Left ventricle myocardium superior (tissue), 1 donor: ENCODE data around the gene ZNF618. TPM values are rescaled to one million over a fixed set of nuclear protein-coding genes. Genes with fewer than 3 reads are reported as not detected.

Experiments used
- ATAC-seq: fragments of 200-7000 bp; cut with Tn5 transposase; one replicate; pipeline ENCODE4 v1.9.1; 2020; ENCODE audit warnings: mild to moderate bottlenecking, moderate library complexity
- DNase-seq: peaks from one replicate; pipeline ENCODE4 v3.0.0-alpha.2; 2020
- intact Hi-C: fragments of 100-400 bp; cut with micrococcal nuclease; formaldehyde crosslinking; loops from one replicate; pipeline ENCODE4 v1.11.0; 2022
- total RNA-seq: library from RNA; stranded (reverse); fragmentation: NEBNext Ultra II Directional; extraction: Animal tissue kit (Norgen Biotek cat#: 25700); gene quantifications from one replicate; pipeline ENCODE4 v1.2.1, GENCODE V29; 2021
- donor health status: DM: no; HTN: yes; CAD: no; lungs with severe emphysema.

ZNF618 gene
- total RNA-seq, 1 donor from 2014 or later, result 1.5 TPM

DNA sequence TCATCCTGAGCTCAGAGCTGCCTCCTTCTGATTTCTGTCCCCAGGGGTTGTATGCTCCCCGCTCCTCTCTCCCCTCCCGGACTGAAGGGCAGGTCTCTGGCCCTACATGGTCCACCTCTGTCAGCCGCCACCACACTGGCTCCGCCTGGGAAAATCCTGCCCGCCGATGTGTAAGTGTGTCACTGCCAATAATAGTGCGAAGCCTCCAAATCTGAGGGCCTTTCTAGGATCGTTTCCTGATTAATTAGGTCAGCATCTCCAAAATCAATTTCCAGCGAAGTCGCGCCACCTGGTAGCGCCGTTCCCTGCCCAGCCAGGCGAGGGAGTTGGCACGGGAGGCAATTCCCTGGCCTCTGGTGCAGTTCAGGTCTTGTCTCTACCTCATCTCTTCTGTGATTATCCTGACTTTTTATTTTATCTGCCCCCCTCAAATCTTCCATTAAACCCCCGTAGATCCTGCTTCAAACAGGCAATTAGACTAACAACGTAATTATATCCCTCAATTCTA, 73.5 kb downstream of the ZNF618 start:
- ATAC-seq (no peak), DNase-seq (no peak)
- intact Hi-C loops, result no loop called here

DNA sequence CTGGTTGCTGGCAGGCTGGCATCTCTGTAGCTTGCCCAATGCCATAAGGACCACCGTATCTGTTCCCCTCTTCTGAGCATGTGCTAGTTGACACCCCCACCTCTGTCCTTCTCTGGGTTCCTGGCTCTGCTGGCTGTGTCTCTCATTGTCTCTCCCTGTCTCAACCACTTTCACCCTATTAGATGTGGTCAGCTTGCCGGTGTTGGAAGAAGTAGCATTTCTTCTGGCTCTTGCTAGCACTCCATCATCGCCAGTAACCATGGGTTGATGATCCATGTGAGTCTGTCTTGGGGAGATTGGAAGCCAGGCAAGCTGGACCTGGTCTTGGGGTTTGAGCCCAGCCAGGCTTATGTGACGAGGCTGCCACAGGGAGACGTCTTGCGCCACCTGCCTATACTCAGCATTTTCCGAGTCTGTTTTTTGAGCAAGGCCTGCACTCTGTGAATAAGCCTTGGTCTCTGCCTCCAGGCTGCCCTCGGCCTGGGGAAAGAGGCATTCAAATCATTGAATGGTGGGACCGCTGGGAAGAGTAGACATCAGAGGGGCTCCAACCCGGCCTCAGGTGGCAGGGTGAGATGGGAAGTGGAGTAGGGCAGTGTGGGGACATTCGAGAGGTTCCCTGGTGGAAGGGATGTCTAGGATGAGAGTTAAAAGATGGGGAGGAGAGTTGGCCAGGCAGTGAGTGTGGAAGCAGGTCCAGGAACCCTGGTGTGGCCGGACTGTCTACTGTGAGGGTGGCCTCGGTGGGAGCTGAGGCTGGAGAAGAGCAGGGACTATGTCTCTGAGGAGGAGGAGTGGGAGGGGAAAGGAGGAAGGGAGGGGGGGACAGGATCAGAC, 74.3 kb downstream of the ZNF618 start:
- DNase-seq, result no peak
- ATAC-seq, result no peak
- intact Hi-C loops, result no loop called here

DNA sequence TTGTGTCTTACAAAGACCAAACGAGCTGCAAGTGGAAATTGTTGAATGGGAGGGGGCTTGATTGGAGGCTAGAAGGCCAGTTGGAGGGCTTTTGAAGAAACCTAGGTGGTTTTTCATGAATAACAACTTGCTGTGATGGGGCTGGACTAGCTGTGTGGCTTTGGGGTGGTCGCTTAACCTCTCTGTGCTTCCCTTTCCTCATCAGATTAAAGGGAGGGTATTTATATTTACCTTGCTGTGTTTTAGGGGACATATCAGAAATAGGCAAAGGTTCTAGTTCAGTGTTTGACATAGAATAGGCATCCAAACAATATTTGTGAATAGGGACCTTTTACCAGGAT, 74.9 kb downstream of the ZNF618 start:
- DNase-seq, result no peak
- intact Hi-C loops, result no loop called here
- no peak for ATAC-seq

DNA sequence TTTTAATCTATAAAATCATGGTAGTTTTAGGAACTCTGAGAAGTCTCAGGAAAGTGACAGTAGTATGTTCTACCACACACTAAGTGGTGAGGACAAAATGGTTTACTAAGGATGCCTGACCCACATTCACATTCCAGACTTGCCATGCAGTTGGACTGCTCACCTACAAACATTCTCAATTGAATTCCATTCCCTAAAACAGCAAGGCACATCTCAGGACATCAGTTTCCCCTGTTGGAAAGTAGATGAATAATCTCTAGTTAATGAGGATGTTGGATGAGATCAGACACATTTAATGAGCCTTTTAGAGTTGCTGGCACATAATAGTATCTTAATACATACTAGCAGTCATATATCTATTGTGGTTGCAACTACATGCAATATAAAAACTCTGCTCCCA, 76.6 kb downstream of the ZNF618 start:
- ATAC-seq, result no peak
- DNase-seq, result no peak
- intact Hi-C loops, result no loop called here

DNA sequence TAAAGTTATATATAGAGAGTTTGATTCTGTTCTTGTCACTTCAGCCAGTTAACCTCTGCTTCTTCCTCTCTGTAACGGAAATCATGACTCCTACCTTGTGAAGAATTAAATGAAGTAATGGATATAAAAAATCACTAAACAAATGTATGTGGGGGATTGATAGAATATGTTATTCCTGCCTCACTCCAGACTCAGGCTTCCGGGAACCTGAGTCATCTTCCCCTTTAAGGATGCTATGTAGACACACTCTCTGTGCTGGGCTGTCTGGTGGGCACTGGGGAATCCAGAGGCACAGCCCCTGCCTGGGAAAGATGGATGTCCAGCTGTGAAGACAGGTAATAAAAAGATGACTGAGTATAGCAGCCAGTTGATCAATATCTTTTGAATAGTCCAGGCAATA, 77.4 kb downstream of the ZNF618 start:
- no peak for ATAC-seq
- intact Hi-C loops, result no loop called here
- no peak for DNase-seq

DNA sequence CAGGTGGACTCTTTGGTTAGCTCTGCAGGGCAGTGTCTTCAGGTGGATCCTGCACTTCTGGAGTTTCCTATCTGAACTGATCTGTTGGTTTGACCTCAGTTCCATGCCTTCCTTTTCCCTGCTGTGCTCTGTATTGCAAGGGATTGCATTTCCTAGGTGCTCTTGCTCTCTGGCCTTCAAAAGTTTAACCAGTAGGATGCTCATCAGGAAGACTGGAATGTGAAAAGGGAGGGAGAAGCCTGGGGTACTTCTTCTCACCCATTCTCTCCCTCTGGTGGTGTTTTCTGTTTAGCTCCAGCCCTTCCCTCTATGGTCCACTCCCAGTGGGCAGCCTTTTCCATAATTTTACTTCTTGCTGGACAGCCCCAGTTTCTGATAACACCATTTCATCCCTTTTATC, 78.5 kb downstream of the ZNF618 start:
- ATAC-seq (no peak), DNase-seq (no peak)
- intact Hi-C loops, result no loop called here

DNA sequence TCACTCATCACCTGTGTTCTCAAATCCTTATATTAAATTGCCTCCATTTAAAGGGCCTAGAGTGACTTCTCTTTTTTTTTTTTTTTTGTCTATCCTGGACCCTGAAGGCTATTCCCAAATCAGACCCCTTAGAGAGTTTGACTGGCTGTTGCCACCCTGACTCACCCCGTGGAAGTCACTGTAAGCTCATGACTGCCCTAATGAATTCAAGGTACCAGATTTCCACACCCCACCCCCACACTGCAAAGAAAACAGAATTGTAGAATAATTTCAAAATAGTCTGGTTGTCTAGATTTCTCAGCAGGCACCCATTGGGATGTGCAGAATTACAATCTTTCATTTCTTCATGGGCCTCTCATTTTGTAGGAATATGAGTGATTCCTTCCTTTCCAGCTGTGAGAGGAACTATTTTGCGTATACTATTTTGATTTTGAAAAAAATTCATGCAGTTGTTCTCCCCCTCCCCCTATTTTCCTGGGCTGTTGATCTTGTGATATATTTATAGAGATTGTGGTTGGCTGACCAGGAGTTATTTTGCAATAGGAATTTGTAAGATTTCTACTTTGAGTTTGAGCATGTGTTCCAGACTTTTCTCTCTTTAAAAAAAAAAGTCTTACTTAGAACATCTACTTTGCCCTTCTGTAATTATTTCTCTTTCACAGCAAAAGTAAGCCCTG, 79.1 kb downstream of the ZNF618 start:
- peak; percentile 43 for ATAC-seq
- intact Hi-C loops, result no loop called here
- DNase-seq, result no peak

DNA sequence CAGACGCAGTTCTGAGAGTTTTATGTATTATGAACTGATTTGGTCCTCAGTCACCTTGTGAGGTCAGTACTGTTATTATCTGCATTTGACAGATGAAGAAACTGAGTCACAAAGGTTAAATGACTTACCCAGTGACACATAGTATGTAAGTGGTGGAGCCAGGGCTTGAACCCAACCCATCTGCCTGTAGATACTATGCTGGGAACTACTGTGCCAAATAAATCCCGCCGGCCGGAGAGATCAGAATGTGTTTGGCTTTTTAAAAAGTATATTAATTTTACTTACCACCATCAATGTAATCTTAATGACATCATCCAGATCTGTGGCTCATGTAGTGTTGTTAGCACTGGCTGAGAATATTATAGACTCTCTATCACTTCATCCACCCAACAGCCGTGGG, 80.8 kb downstream of the ZNF618 start:
- DNase-seq, result no peak
- ATAC-seq, result no peak
- intact Hi-C loops, result no loop called here

DNA sequence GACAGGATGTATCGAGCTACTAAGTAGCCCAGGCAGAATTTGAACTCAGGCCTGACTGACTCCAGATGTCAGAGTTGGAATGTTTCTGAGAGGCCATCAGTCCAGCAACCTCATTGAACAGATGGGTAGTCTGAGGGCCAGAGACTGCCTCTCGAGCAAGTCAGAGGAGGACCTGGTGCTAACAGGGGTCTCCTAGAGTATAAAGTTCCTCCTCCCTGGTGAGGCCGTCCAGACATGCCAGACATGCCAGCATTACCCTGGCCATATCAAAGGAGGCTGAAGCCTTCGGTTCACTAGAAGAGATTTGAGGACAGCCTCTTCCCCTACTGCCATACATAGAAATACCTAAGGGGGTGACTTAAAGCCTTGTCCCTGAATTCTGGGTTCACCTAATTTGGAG, 81.2 kb downstream of the ZNF618 start:
- DNase-seq (no peak), ATAC-seq (no peak)

DNA sequence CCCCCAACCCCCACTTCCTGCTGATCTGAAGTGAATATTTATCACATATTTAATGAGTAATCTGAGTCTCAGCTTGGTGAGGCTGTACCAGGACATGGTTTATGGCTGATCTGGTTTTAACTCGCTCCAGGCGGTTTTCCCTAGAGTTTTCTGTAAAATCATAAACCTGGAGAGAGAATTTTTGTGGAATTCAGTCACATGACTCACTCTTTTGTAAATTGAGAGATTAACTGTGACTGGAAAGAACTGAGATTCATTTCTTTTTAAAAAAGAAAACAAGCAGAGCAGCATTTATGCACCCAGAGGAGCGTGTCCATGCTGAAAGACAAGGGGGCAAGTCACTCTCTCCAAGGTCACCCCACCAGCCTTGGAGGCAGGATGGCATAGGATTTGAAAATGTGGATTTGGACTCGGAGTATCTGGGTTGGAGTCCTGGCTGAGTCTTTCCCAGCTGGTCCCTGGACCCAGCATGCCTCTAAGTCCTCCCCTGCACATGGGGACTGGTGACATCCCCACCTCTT, 81.8 kb downstream of the ZNF618 start:
- DNase-seq, result no peak
- intact Hi-C loops, result no loop called here
- no peak for ATAC-seq

More for the DNA sequence above, 81.2 kb downstream of the ZNF618 start:
- intact Hi-C loops, result no loop called here

DNA sequence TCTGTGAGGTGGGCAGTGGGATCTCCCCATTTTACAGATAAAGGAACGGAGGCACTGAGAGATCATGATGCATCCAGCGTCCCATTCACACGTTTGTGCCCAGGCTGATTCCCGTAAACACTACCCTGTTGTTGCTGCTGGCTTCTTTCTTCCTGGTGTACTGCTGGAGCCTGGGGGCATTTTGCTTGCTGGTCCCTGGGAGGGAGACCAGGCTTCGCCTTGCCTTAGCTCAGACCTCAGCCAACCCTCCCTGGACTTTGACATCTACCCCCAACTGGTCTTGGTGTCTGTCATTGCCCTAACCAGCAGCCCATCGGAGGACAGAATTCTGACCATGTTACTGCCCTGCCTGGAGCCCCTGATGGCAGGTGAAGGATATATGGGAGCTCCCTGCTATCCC, 82.4 kb downstream of the ZNF618 start:
- no peak for DNase-seq
- intact Hi-C loops, result no loop called here
- ATAC-seq, result no peak

DNA sequence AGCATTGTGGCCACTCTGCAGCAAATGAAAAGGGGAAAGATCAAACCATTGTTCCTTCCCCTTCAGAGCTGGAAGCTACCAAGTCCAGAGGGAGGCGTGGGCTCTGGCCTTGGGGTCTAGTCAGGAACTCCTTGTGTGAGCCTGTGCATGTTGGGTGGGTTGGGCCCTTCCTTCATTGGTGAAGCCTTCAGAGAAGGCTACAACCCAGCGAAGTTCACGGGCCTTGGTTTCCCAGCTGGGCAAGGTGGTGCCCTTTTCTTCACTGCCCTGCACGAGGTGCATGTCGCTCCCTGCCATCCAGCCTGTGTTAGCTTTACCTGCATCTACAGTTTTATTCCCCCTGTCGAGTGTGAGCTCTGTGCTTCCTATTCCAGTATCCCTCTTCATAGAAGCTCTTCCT, 84.7 kb downstream of the ZNF618 start:
- DNase-seq, result no peak
- no peak for ATAC-seq
- intact Hi-C loops, result no loop called here

DNA sequence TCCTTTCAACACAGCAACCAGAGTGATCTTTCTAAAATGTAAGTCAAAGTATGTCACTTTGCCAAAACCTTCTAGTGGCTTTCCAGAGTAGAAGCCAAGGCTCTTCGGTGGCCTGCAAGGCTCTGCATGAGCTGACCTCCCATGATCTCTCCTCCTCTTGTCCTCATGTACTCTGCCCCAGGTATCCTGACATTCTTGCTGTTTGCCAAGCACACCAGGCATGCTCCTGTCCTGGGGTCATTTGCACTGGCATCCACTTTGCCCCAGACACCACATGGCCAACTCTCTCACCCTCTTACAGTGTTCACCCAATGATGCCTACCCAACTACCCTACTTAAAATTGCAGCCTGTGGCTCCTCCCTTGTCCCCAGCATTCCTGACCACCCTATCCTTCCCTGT, 86.3 kb downstream of the ZNF618 start:
- no peak for DNase-seq
- no peak for ATAC-seq
- intact Hi-C loops, result no loop called here

DNA sequence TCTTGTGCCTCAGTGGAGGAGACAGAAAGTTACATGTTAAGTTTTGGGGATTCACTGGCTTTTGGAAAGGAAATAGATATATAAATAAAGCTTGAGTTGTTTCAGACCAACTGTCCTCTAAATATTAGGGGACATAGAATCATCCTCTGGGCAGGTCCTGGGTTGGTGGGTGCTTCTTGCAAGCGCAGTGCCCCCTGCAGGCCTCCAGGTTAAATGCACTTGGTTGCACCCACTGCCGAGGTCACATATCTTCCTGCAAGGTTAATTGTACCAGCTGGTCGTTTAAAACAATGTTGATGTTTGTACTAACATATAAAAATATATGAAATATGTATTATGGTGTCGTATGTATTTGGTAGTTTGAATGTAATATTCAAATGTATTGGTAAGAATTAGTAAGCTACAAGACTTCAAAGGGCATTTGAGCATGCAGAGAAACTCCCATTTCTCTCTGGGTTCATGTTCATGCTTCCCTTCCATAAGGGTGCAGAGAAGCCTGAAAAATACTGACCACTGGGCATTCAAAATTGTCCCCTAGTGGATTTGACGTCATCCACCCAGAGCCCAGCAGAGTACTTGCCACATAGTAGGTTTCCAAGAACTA, 87.0 kb downstream of the ZNF618 start:
- intact Hi-C loops, result no loop called here
- no peak for ATAC-seq
- DNase-seq, result no peak

DNA sequence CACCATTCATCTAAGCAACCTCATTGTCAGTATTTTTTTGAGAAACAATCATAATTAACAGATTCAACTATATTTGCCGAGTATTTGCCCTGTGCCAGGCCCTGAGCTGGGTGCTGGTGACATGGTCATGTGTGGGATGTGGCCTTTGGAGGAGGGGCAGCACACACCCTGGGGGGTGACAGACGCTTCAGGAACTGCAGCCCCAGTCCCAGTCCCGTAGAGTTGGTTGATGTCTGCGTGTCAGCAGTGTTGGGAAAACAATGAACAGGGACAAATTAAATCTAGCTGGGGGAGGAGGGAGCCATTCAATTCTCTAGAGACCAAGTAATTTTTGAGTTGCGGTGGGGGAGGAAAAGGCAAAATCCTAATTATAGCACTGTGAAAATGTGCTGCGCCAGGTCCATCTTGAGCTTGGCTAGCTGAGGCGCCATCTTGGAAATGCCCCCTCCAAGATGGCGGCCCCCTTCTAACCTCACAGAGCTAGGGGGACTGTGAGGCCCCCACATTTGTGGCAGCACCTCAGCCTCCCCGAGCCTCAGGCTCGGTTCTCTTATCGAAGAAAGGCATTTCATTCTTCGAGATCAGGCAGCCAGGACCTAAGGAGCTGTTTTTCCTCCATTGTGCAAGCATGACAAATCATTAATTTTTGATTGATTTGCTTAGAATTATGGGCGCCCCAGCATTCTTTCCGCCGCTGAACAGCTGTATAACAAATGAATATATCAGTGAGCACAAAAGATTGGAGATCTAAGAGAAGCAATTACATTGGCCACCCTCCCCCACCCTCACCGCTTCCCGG, 87.8 kb downstream of the ZNF618 start:
- no peak for ATAC-seq
- intact Hi-C loops, result no loop called here
- no peak for DNase-seq

DNA sequence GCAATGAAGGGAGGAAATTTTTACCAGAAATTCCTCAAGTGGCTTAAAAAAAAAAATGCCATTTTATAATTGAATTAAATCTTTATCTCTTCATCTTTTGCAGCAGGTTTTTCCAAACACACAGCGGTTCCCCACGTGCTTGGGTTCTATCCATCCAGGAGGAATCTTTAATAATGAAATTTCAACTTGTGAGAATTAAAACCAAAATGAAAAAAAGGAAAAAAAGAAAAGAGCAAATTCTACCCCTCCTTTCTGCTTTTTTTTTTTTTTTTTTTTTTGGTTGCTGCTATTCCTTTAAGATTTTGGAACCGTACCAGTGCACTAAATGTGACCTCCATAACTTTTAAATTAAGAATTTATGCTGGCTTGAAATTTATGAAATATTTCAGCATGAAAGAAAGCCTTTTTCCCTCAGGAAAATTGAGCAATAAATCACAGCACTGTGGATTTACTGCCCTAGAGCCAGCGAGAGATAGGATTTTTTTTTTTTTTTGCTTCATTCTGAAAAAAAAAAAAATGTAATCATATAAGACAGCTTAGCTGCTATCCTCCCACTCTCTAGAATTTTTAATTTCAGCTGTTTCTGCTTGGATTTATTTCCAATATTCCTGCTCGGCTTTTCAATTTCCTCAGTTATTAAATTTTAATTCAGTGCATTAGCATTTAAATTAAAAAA, 88.5 kb downstream of the ZNF618 start:
- intact Hi-C loops, result no loop called here
- DNase-seq (no peak), ATAC-seq (no peak)

DNA sequence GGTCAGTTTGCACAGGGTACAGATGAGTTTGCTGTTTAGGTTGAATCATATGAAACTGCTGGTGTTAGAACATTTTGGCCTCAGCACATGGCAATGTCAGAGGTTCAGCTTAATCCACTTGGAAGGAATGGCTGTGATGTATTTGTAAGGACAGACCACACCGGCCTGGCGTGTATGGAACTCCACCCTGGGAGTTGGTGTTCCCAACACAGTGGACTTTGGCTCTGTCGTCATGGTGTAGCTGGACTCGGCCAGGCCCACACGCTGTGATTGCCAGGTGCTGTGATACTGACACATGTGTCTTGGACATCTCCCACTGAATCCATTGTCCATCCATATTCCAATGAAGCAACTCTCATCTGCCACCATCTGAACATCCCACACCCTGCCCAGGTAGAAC, 90.3 kb downstream of the ZNF618 start:
- intact Hi-C loops, result no loop called here
- DNase-seq (peak; percentile 46), ATAC-seq (peak; percentile 63)

DNA sequence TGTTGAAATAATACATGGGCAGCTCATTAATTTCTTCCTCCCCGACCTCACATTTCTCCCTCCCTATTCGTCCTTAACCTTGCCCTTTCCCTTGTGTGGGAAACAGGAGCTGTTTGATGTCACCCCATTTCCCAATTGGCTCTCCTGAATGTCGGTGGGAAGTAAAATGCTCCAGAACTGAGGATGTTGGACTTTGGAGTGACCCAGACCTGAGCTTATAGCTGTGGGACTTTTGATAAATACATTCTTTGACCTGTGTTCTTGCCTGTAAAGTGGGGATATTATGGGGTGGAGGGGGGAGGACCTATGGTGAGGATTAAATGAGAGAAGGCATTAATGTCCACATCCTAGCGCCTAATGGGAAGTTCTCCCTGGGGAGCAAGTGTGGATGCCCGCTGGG, 91.3 kb downstream of the ZNF618 start:
- ATAC-seq (no peak), DNase-seq (no peak)
- intact Hi-C loops, result no loop called here

DNA sequence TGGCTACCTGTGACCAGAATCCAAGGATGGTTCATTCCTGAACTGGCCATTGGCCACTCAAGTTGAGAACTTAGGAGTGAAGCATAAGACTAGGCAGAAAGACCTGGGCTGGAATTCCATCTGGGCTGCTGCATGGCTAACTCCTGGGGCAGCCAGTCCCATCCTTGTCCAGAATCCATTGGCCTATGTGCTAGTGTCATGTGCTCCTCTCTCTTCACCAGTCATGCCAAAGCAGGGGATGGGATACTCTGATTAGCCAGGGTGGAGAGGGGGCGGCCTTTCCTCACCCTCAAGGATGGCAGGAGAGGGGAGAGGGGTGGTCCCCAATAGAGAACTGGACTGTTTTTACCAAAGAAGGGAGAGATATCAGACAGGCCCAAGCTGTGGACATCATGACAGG, 93.2 kb downstream of the ZNF618 start:
- DNase-seq (no peak), ATAC-seq (no peak)
- intact Hi-C loops, result no loop called here
